IPS-18c (cell line): ENCODE measurements around the gene MMP28.

Experiments
- H3K4me3 ChIP-seq: 2 replicates; pipeline ENCODE4 v1.7.0; 2013; ENCODE audit warnings: low read depth, mild to moderate bottlenecking, low read length, moderate library complexity; ENCODE audit not compliant: insufficient read depth
- H3K9me3 ChIP-seq: one replicate; pipeline ENCODE4 v1.6.1; 2013; ENCODE audit warnings: mild to moderate bottlenecking, low read length, moderate library complexity; ENCODE audit not compliant: control insufficient read depth, insufficient read depth

MMP28 gene

DNA sequence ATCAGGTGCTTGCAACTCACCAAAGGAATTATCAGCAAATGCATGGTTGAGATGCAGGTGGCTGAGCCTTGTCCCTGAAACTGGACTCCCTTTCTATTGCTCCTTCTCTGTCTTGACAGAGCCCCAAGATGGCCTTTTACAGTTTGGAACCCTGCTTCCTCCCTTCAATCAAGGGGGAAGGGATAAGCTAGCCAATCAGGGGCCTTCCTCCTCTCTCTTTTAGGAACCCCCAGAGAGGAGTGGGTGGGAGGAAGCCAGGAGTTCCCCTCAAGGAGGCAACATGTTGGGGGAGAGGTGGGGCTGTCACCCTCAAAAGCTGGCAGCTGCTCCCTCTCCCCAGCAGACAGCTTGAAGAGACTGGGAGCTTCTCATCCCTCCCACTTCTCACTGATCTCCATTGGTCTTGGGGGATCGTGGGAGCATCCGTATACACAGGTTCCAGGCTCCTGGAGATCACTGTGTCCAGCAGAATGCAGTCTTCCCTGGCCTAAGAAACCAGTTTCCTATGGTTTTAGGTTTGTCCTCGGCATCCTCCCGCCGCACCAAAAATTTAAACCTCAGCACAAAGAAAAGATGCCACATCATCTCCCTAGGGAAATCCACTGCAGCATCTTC is 56.8 kb downstream of the MMP28 start:
- H3K4me3 ChIP-seq = no peak overlapping the region
- peaks cover 2% of the 10 kb centered on the region for H3K9me3 ChIP-seq

DNA sequence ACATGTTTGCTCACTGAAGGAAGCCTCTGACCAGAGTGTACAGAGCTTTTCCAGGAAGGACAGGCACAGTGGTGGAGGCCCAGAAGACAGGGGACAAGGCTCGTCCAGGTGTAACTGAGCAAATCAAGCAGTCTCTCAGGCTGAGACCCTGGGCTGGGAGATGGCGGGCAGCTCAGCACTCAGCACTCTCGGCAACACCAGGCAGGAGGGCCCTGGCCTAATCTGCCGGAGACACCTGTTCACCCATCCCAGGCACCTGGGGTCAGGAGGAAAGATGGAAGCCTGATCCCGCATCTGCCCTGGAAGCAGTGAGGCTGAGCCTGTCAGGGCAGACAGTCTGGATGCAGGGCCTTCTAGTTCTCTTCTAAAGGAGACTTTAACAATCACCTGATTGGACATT is 59.2 kb downstream of the MMP28 start:
- Histone ChIP-seq H3K4me3 (no peak overlapping the region), H3K9me3 (peaks cover 2% of the 10 kb centered on the region)

DNA sequence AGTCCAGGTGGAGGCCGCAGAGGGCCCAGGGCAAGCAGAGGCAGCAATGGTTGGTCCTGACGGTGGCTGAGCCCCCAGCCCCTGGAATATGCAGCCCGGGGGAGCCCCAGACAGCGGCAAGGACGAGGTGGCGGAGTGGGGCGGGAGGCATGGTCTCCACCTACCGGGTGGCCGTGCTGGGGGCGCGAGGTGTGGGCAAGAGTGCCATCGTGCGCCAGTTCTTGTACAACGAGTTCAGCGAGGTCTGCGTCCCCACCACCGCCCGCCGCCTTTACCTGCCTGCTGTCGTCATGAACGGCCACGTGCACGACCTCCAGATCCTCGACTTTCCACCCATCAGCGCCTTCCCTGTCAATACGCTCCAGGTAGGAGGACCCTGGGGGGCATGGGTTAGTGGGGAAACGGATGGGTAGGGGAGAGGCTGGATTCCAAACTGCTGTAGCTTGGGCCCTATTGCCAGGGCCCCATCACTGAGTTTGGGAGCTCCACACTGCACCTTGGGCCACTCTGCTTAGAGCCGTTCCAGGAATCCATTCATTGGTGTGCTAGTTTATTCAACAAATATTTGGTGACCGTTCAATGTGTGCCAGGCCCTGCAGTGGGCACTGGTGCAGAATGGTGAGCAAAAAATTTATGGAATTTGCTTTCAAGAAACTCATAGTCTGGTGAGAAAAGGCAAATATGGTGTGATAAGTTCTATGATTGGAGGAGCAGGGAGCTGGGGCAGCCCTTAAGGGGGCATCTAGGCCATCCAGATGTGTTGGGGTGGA is 60.2 kb downstream of the MMP28 start:
- Histone ChIP-seq H3K4me3 (no peak overlapping the region), H3K9me3 (no peaks in the 10 kb centered on the region)

DNA sequence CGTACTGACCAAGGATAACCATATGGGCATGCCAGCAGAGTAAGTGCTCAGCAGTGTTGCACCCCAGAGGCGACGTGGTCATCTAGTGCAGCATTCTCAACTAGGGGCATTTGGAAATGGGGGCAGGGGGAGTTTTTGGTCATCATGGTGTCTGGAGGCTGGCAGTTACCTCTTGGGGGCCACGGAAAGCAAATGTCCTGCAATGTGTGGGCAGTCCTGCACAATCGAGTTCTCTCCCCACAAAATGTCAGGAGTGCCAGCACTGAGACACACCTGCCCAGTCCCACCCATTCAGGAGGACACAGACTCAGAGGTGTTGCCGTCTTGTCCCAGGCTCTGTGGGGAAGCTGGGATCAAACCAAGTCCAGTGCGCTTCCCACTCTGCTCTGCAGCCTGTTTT is 61.0 kb downstream of the MMP28 start:
- H3K9me3 ChIP-seq = no peaks in the 10 kb centered on the region
- H3K4me3 ChIP-seq = no peak overlapping the region

DNA sequence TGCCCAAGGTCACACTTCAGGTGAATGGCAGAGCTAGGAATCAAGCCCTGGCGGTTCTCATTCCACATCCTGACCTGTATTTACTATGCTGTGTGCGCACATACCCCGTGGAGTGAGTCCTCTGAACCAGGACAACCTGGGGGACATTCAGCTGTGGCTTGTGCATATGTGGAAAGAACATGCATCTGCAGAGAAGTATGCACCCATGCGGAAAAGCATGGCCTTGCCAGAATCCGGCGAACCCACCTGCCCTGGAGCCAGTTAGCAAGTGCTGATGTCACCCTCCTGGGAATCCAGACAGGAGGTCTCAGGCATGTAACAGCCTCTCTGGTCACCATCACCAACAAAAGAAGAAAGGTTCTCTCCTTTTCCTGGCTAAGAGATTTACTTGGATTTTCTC is 62.1 kb downstream of the MMP28 start:
- Histone ChIP-seq H3K9me3 (no peaks in the 10 kb centered on the region), H3K4me3 (no peak overlapping the region)

DNA sequence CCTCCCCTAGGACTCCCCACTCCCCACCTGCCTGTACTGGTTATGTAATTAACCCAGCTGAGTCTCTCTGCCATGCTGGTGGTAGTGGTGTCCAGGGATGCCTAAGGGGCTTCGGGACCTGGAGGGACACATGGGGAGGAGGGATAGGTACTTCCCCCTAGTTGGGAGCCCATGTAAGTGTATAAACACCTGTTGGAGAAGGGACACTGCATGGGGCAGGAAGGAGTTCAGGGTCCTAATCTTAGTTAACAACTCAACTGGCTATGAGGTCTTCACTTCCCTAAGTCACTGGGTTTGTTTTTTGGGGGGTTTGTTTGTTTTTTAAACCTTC is 62.7 kb downstream of the MMP28 start:
- H3K4me3 ChIP-seq = peak overlapping the region; percentile 78; the same call in 1 of the 2 replicates
- no peaks in the 10 kb centered on the region for H3K9me3 ChIP-seq

DNA sequence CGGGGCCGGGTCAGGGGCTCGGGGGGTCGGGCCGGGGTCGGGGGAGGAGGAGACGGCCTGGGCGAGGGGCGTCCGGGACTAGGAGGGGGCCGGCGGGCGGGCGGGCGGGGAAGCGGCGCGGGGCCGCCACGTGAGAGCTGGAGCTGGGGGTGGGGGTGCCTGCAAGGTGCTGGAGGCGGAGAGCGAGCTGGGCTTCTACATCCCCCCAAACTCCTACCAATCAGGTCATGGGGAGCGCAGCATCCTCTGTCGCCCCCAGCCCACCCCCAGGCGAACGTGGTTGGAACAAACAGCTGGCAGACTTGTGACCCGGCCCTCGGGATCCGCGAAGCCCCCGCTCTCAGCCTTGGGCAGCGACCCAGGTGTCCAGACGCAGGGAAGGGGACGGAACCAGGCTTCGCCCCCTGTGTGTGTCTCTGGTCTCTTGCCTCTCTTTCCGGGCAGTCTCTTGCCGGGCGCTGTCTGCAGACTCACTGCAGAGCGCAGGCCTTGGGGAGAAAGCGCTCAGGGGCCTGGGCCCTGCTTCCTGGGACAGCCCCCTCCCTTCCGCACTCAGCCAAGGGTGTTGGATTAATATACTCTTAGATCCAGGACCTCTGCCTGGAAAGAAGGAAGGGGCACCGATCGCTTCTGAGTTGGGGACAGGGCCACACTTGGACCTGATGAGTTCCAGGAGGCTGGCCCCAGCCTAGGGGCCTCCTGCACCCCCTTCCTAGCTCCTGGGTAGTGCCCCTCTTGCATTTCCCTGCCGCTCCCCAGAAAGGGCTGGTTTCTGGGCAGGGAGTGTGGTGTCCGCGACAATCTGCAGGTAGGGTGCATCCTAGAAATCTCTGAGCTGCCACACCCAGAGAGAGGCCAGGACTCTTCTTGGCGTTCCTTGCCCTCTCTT is 63.3 kb downstream of the MMP28 start:
- H3K4me3 ChIP-seq = peak overlapping the region; percentile 78

DNA sequence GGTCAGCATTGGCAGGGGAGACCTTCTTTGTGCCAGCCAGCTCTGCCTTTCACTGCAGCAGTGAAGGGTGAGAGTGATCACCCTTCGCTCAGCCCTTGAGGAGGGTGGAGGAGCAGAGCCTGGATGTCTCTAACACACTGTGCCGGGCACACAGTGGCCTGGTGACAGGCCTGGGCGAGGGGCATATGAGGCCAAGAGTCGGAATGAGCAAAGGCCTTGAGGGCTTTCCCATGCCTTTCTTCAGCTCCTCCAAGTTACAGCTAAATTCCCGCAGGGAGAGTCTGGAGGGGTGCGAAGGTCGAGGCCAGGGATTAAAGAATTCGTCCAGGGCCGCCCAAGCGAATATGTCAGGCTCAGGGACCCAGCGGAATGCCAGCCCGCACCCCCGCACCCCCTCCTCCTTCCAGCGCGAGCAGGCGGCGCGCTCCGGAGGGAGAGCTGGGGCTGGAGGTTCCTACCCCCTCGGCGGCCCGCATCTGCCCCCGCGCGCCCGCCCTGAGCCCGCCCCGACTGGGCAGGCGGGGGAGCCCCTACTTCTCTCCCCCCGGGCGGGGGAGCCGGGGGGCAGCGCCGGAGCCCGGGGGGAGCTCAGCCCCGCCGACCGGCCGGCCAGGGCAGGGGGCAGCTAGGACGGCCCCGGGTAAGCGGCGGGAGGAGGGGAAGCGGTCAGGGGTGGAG is 64.1 kb downstream of the MMP28 start, which contains the start of gene RASL10B:
TSS of gene RASL10B (plus strand) at position 401 of the 678 bp plus-strand sequence. CDS start 3,546 bp downstream, outside the sequence.
- Histone ChIP-seq H3K4me3 (peak within 1 kb of the TSS; percentile 78), H3K9me3 (no peaks in the 10 kb centered on the region)

More for the DNA sequence above, 63.3 kb downstream of the MMP28 start:
- H3K9me3 ChIP-seq = no peaks in the 10 kb centered on the region

DNA sequence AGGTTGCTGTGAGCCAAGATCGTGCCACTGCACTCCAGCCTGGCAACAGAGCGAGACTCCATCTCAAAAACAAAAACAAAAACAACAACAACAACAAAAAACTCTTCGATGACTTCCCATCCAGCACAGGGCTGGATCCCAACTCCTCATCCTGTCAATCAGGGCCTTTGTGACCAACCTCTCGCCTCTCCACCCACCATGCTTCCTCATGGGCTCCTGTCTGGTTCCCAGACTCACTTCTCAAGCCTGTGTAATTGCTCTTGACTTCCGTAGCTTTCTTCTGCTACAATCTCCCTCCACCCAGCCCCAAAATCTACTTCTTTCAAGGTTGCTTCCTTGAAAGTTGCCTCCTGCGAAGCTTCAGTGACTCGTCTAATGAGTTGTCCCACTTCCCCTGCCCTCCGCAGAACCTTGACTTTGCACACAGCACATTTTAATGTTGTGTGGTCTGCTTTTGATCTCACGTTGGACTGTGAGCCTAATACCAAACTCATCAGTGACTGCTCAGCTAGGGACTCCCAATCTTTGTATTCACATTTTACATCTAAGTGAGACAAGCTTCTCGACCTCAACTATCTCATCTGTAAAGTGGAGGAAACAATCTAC is 64.9 kb downstream of the MMP28 start:
- Histone ChIP-seq H3K4me3 (no peak overlapping the region), H3K9me3 (no peaks in the 10 kb centered on the region)

DNA sequence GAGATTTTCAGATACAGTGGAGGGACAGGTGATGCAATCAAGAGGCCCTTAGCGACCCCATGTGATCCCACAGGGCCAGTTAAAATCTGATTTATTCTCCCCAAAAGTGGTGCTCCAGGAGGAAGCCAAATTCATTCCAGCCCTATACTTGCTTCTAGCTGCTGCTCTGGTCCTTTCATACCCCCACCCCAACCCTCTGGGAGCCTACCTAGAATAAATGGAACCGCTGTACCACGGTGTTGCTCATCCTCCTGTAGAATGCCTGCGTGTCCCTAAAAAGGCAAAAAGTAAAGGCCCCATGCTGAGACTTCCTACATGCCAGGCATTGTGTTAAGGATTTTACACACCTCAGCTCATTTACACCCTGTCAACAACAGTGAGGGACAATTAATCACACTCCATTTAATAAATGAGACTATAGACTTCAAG is 66.0 kb downstream of the MMP28 start:
- Histone ChIP-seq H3K4me3 (no peak overlapping the region), H3K9me3 (no peaks in the 10 kb centered on the region)

DNA sequence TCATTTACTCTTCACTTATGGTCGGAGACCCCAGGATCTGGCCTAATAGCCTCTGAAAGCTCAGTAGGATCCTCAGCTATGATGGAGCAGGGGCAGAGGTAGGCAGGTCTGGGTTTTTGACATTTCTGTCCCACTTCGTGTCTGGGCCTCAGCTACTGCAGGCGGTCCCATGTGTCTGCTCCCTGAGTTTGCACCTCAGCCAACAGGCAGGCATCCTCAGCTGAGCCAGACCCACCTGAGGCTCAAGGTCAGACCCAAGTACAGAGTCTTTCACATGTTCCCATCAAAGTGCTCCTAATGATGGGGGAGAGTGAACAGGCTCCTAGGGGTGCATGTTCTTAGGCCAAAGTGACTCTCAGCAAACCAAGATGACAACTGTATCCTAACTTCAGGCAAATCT is 66.9 kb downstream of the MMP28 start:
- Histone ChIP-seq H3K4me3 (no peak overlapping the region), H3K9me3 (no peaks in the 10 kb centered on the region)

DNA sequence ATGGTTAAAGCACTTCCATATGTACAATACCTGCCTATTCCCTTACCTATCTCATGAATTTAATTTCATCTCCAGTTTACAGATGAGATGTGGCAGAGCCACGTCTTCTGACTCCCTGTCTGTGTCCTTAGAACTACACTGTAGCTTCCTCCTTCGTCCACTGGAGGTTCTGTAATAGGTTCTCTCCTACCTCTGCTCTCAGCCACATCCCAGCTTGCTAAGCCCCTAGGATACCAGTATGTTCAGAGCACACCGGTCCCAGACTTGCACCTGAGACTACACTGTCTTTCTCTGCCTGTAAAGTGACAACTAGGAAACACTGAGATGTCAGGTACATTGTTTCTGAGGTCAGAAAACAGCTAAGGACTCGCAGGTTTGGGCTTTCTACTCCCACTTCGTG is 67.8 kb downstream of the MMP28 start:
- no peaks in the 10 kb centered on the region for H3K9me3 ChIP-seq
- no peak overlapping the region for H3K4me3 ChIP-seq

DNA sequence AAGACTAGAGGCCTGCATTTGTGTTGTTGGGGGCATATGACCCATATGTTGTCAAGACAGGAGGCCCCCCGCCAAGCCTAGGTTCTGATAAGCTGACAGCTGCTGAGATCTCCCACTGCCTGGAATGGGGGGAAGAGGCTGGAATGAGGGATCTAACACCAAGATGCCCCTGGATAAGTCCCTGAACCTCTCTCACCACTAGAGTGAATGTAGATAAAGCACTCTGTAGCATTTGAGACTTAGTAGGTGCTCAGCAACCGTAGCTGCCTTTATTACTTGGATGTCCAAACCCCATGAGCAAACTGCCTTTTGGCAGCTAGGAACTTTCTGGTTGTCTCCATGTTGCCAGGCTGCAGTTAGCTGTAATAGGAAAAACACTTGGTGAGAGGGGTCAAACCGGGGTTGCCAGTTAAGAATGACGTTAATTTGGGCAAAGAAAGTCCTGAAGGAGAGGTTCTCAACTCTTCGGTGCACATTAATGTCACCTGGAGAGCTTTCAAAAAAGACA is 68.4 kb downstream of the MMP28 start:
- Histone ChIP-seq H3K9me3 (no peaks in the 10 kb centered on the region), H3K4me3 (no peak overlapping the region)

DNA sequence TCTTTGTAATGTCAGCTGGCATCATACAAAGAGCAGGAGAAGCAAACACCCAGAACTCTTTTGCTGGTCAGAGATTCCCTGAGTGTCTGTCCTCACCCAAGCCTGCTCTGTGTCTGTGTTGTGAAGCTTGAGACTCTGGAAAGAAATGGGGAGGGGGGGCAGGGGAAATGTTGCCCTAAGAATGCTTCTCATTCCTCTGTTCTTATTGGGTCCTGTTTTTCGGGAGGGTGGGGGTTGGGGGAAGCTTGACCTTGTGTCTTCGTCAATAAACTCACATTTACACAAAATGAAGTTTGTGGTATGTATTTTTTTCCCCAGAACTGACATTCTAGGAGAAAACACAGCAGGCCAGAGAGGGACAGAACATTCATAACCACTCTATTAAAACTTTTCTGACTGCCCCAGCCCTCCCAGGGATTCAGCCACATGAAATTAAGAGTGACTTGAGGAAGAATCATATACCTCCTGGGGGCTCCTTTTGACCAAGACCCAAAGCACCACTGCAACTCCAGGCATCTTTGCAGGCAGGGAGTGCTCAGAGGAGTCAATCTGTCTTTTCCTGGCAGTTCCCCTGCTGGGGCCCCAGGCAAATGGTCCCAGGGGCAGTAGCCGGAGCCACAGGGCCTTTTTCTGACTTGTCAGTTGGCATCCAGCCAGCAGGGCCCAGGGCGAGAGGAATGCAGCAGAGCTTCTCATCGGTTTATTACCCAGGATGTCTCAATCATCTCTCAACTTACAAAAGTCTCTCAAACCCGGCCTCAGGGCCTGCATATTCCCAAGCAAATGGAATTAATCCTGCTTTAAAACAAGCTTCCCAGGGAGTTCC is 69.1 kb downstream of the MMP28 start:
- Histone ChIP-seq H3K9me3 (no peaks in the 10 kb centered on the region), H3K4me3 (no peak overlapping the region)

DNA sequence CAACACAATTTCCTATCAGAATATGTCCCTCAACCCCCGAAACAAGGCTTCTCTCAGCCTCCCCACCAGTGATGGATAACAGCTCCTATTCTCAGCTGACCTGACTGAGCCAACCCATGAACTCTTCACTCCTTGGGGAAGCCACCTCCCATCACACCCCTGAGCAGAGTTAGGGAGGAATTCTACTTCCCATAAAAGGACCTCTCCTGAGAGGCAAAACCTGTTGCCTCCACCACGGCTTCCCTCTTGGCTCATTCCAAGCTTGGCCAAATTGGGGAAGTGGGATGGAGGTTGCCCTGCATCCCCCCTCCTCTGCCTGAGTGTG is 69.7 kb downstream of the MMP28 start:
- Histone ChIP-seq H3K4me3 (no peak overlapping the region), H3K9me3 (no peaks in the 10 kb centered on the region)

DNA sequence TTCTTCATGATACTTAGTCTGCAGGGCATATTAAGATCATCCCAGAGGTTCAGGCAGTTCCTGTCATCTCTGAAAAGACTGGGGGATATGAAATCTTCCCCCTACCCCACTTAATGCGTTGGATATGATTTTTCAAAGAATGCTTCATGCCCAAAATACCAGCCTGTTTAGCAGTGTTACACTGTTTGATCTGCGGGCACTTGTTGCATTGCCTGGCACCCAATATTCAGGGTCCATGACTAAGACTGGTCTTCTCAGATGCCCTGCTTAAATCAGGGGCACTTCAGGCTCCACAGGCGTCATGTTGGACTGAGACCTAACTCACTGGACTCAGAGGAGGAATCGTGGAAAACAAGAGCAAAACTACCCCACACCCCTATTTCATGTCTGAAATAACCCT is 70.4 kb downstream of the MMP28 start:
- Histone ChIP-seq H3K4me3 (no peak overlapping the region), H3K9me3 (no peaks in the 10 kb centered on the region)
